Stimulated activated CD8-positive, alpha-beta memory T cell treated with anti-CD3 and anti-CD28 coated beads, Interleukin-4, amount 100 ng/mL, for 4 hours (primary cell): ENCODE measurements around the gene MTHFSD.

Source experiments
- DNase-seq, 2 donors: peaks; one replicate each; pipeline ENCODE4 v3.0.0-alpha.2; 2020; ENCODE audit warnings: low read depth in 2 of 2, low spot score in 1 of 2

The MTHFSD gene

GRCh38 chr16:86492961-86493629, 61.9 kb downstream of the MTHFSD start:
- no peak for DNase-seq

GRCh38 chr16:86492267-86492960, 62.6 kb downstream of the MTHFSD start:
- no peak for DNase-seq

GRCh38 chr16:86491640-86492023, 63.4 kb downstream of the MTHFSD start:
- DNase-seq = no peak

GRCh38 chr16:86490859-86491639, 64.0 kb downstream of the MTHFSD start:
- DNase-seq = no peak

GRCh38 chr16:86485746-86486145, 69.3 kb downstream of the MTHFSD start:
- no peak for DNase-seq

- no peak for DNase-seq
These were observed 70.8 kb downstream of the MTHFSD start for GRCh38 chr16:86484240-86484639.

GRCh38 chr16:86481607-86482006, 73.4 kb downstream of the MTHFSD start:
- DNase-seq = no peak

GRCh38 chr16:86480444-86480843, 74.6 kb downstream of the MTHFSD start:
- no peak for DNase-seq
